Tibial nerve (tissue), 4 donors: Measurements from ENCODE around the gene ANP32B. TPM values are rescaled to one million over a fixed set of nuclear protein-coding genes. Genes with fewer than 3 reads are reported as not detected.

ENCODE experiments used
- DNase-seq, 2 donors: peaks; one replicate each; pipeline ENCODE4 v3.0.0-alpha.2; 2019; ENCODE audit warnings: low spot score in 2 of 2
- H3K27ac ChIP-seq, 4 donors: fragments of 200-600 bp; sonication (generic) in 3 of 4; one replicate each; pipeline ENCODE4 v1.5.1; 2017 to 2019; ENCODE audit warnings: mild to moderate bottlenecking in 1 of 4
- H3K27me3 ChIP-seq, 2 donors: fragments of 200-600 bp; sonication (generic) in 1 of 2; one replicate each; pipeline versions ENCODE4 v1.5.1 to v1.6.0; 2017 to 2019
- H3K36me3 ChIP-seq, 3 donors: fragments of 200-600 bp; sonication (generic); one replicate each; pipeline ENCODE4 v1.5.1; 2018 to 2019
- H3K4me1 ChIP-seq, 4 donors: fragments of 200-600 bp; sonication (generic) in 3 of 4; one replicate each; pipeline ENCODE4 v1.5.1; 2017 to 2019
- H3K4me3 ChIP-seq, 4 donors: fragments of 200-600 bp; sonication (generic) in 3 of 4; one replicate each; pipeline ENCODE4 v1.5.1; 2017 to 2019; ENCODE audit warnings: mild to moderate bottlenecking in 1 of 4, moderate library complexity in 1 of 4
- H3K9me3 ChIP-seq, 4 donors: fragments of 200-600 bp; sonication (generic) in 3 of 4; one replicate each; pipeline ENCODE4 v1.5.1; 2017 to 2019
- CTCF ChIP-seq, 5 experiments: fragments of 200-600 bp in 3 of 5; fragments of 450-650 bp in 2 of 5; sonication (generic) in 3 of 5; IDR thresholded peaks; one replicate each; pipeline ENCODE4 v1.5.1; 2016 to 2019; ENCODE audit warnings: antibody characterized with exemption in 5 of 5, mild to moderate bottlenecking in 3 of 5, moderate library complexity in 2 of 5
- EP300 ChIP-seq, 2 donors: sonication (generic); formaldehyde crosslinking; IDR thresholded peaks; one replicate each; pipeline ENCODE4 v1.6.1; 2017; ENCODE audit warnings: antibody characterized with exemption in 2 of 2, mild to moderate bottlenecking in 1 of 2
- POLR2A ChIP-seq, 2 donors: fragments of 450-650 bp; IDR thresholded peaks; one replicate each; pipeline ENCODE4 v1.6.1; 2017; ENCODE audit warnings: antibody characterized with exemption in 2 of 2, mild to moderate bottlenecking in 2 of 2, moderate library complexity in 2 of 2
- WGBS, 2 donors: methylation state at CpG; one replicate each; pipeline ENCODE4 v1.1.5; 2018; 5-methylcytosine and 5-hydroxymethylcytosine counted together
- total RNA-seq, 4 donors: library from RNA; depleted of rRNA; stranded (reverse); fragments of >200 nt; gene quantifications; one replicate each; pipeline ENCODE4 v1.1.0, GENCODE V29; 2016

Gene ANP32B
- total RNA-seq, 4 donors from 2014 or later, result 39.0 to 59.4 (median 51.8) TPM

GRCh38 chr9:97979788-97980478 lies 3.2 kb upstream of the ANP32B start:
- WGBS, 2 donors, result 85 to 87% methylated on average over 7 of the region's 7 CpGs
- Histone ChIP-seq H3K4me3 (no peak overlapping the region), H3K9me3 (no peaks in the 10 kb centered on the region), H3K27ac (peak overlapping the region in 2 of 4 donors; percentile 99 to 100), H3K4me1 (peaks cover 0 to 28% (median 5%) of the 10 kb centered on the region in 4 donors), H3K36me3 (no peaks in the 10 kb centered on the region), H3K27me3 (no peaks in the 10 kb centered on the region)
- DNase-seq, result no peak
- TF ChIP-seq POLR2A (IDR thresholded peaks at IDR 0.05) (no peak), EP300 (IDR thresholded peaks at IDR 0.05) (no peak), CTCF (IDR thresholded peaks at IDR 0.05) (no peak)

- Histone ChIP-seq H3K9me3 (no peaks in the 10 kb centered on the region), H3K27me3 (no peaks in the 10 kb centered on the region), H3K27ac (peak overlapping the region in 2 of 4 donors; percentile 99 to 100), H3K36me3 (no peaks in the 10 kb centered on the region), H3K4me3 (no peak overlapping the region), H3K4me1 (peaks cover 0 to 32% (median 9%) of the 10 kb centered on the region in 4 donors)
- 70 to 77% methylated on average over 4 of the region's 4 CpGs for WGBS, 2 donors
- no peak for TF ChIP-seq EP300 (IDR thresholded peaks at IDR 0.05)
- no peak for DNase-seq
Measured at GRCh38 chr9:97980479-97980803, 2.7 kb upstream of the ANP32B start.

- Histone ChIP-seq H3K36me3 (no peaks in the 10 kb centered on the region), H3K27me3 (no peaks in the 10 kb centered on the region), H3K9me3 (no peaks in the 10 kb centered on the region), H3K4me1 (peaks cover 0 to 40% (median 15%) of the 10 kb centered on the region in 4 donors), H3K27ac (peak overlapping the region in 2 of 4 donors; percentile 99 to 100), H3K4me3 (no peak overlapping the region)
- peak in 1 of 2 donors; percentile 22 for TF ChIP-seq EP300 (IDR thresholded peaks at IDR 0.05)
- TF ChIP-seq CTCF (IDR thresholded peaks at IDR 0.05), result no peak
- TF ChIP-seq POLR2A (IDR thresholded peaks at IDR 0.05), result no peak
- DNase-seq, result no peak
- 51 to 57% methylated on average over 10 of the region's 10 CpGs for WGBS, 2 donors
Measured at GRCh38 chr9:97980918-97981845, 2.0 kb upstream of the ANP32B start.

GRCh38 chr9:97981846-97982682 lies 1.1 kb upstream of the ANP32B start:
- WGBS, 2 donors, result 30 to 39% methylated on average over 15 of the region's 15 CpGs
- H3K4me1 ChIP-seq, result peaks cover 0 to 49% (median 21%) of the 10 kb centered on the region in 4 donors

More at GRCh38 chr9:97981846-97982682, 1.1 kb upstream of the ANP32B start:
- Histone ChIP-seq H3K27ac (peak overlapping the region; percentile 96 to 100 (median 98)), H3K4me3 (peak overlapping the region; percentile 76 to 98 (median 86)), H3K27me3 (no peaks in the 10 kb centered on the region), H3K36me3 (no peaks in the 10 kb centered on the region), H3K9me3 (no peaks in the 10 kb centered on the region)
- TF ChIP-seq CTCF (IDR thresholded peaks at IDR 0.05) (no peak), POLR2A (IDR thresholded peaks at IDR 0.05) (no peak), EP300 (IDR thresholded peaks at IDR 0.05) (no peak)
- no peak for DNase-seq
